Measurements from ENCODE around the gene ATP8B2.

Gene ATP8B2

GRCh38 chr1:154344977-154345837, 19.9 kb downstream of the ATP8B2 start:
- H3K27ac ChIP-seq, result peak overlapping the region; percentile 74
- H3K9me3 ChIP-seq, result no peaks in the 10 kb centered on the region
- H3K4me1 ChIP-seq (ENCODE audit: control insufficient read depth in 1 of 2, insufficient read depth in 1 of 2, low read depth in 1 of 2, low read length in 1 of 2), result peaks cover 33 to 44% of the 10 kb centered on the region in 2 experiments
- peaks cover under 1% of the 10 kb centered on the region for H3K27me3 ChIP-seq
- TF ChIP-seq CTCF (IDR thresholded peaks at IDR 0.05), result peak; percentile 30
- H3K36me3 ChIP-seq, result no peaks in the 10 kb centered on the region
- H3K4me3 ChIP-seq (ENCODE audit: low read depth in 1 of 2, low read length in 1 of 2), result no peak overlapping the region

GRCh38 chr1:154346276-154346917, 21.1 kb downstream of the ATP8B2 start:
- no peak overlapping the region for H3K4me3 ChIP-seq (ENCODE audit: low read depth in 1 of 2, low read length in 1 of 2)
- peaks cover 33 to 44% of the 10 kb centered on the region in 2 experiments for H3K4me1 ChIP-seq (ENCODE audit: control insufficient read depth in 1 of 2, insufficient read depth in 1 of 2, low read depth in 1 of 2, low read length in 1 of 2)
- no peaks in the 10 kb centered on the region for H3K36me3 ChIP-seq
- H3K27ac ChIP-seq, result peak overlapping the region; percentile 74
- peaks cover 12% of the 10 kb centered on the region for H3K27me3 ChIP-seq
- no peak for TF ChIP-seq CTCF (IDR thresholded peaks at IDR 0.05)
- H3K9me3 ChIP-seq, result no peaks in the 10 kb centered on the region

- Histone ChIP-seq H3K36me3 (no peaks in the 10 kb centered on the region), H3K4me1 (ENCODE audit: control insufficient read depth in 1 of 2, insufficient read depth in 1 of 2, low read depth in 1 of 2, low read length in 1 of 2) (peaks cover 42 to 47% of the 10 kb centered on the region in 2 experiments), H3K4me3 (ENCODE audit: low read depth in 1 of 2, low read length in 1 of 2) (no peak overlapping the region)
These were observed 22.6 kb downstream of the ATP8B2 start for GRCh38 chr1:154347961-154348360.

GRCh38 chr1:154348429-154349076, 23.2 kb downstream of the ATP8B2 start:
- TF ChIP-seq CTCF (IDR thresholded peaks at IDR 0.05), result no peak
- H3K9me3 ChIP-seq, result no peaks in the 10 kb centered on the region
- H3K4me3 ChIP-seq (ENCODE audit: low read depth in 1 of 2, low read length in 1 of 2), result no peak overlapping the region
- no peaks in the 10 kb centered on the region for H3K36me3 ChIP-seq
- H3K4me1 ChIP-seq (ENCODE audit: control insufficient read depth in 1 of 2, insufficient read depth in 1 of 2, low read depth in 1 of 2, low read length in 1 of 2), result peaks cover 42 to 47% of the 10 kb centered on the region in 2 experiments
- H3K27me3 ChIP-seq, result peaks cover 34% of the 10 kb centered on the region
- H3K27ac ChIP-seq, result no peak overlapping the region

More at GRCh38 chr1:154347961-154348360, 22.6 kb downstream of the ATP8B2 start:
- TF ChIP-seq CTCF (IDR thresholded peaks at IDR 0.05), result no peak
- Histone ChIP-seq H3K27ac (no peak overlapping the region), H3K27me3 (peaks cover 28% of the 10 kb centered on the region), H3K9me3 (no peaks in the 10 kb centered on the region)

GRCh38 chr1:154349121-154349520, 23.8 kb downstream of the ATP8B2 start:
- H3K27me3 ChIP-seq, result peaks cover 39% of the 10 kb centered on the region
- no peaks in the 10 kb centered on the region for H3K9me3 ChIP-seq
- H3K4me3 ChIP-seq (ENCODE audit: low read depth in 1 of 2, low read length in 1 of 2), result no peak overlapping the region
- H3K27ac ChIP-seq, result no peak overlapping the region
- no peak for TF ChIP-seq CTCF (IDR thresholded peaks at IDR 0.05)
- H3K36me3 ChIP-seq, result no peaks in the 10 kb centered on the region
- H3K4me1 ChIP-seq (ENCODE audit: control insufficient read depth in 1 of 2, insufficient read depth in 1 of 2, low read depth in 1 of 2, low read length in 1 of 2), result peaks cover 43 to 50% of the 10 kb centered on the region in 2 experiments

All from neutrophil (primary cell).